Right cardiac atrium (tissue), 5 donors: ENCODE measurements around the gene AMOTL2. TPM values are rescaled to one million over a fixed set of nuclear protein-coding genes. Genes with fewer than 3 reads are reported as not detected.

Experiments
- ATAC-seq, 2 donors: fragments of 200-7000 bp; cut with Tn5 transposase; one replicate each; pipeline versions ENCODE4 v1.8.0 to v1.9.1; 2020; ENCODE audit warnings: moderate library complexity in 2 of 2, mild to moderate bottlenecking in 1 of 2
- DNase-seq, 3 donors: peaks; one replicate each; pipeline ENCODE4 v3.0.0-alpha.2; 2020
- H3K27ac ChIP-seq: one replicate; pipeline ENCODE4 v1.5.1; 2013; ENCODE audit warnings: mild to moderate bottlenecking, low read length, control low read depth, moderate library complexity
- H3K27me3 ChIP-seq: one replicate; pipeline ENCODE4 v1.6.1; 2013; ENCODE audit not compliant: control insufficient read depth, insufficient read depth
- H3K4me1 ChIP-seq: one replicate; pipeline ENCODE4 v1.6.1; 2013; ENCODE audit warnings: low read length; ENCODE audit not compliant: control insufficient read depth, insufficient read depth
- H3K4me3 ChIP-seq: one replicate; pipeline ENCODE4 v1.5.1; 2013; ENCODE audit warnings: low read length, control low read depth
- H3K9me3 ChIP-seq: one replicate; pipeline ENCODE4 v1.6.1; 2013; ENCODE audit warnings: low read length; ENCODE audit not compliant: control insufficient read depth
- WGBS: extraction: QIAGEN DNeasy Blood & Tissue Kit; methylation state at CpG from one replicate; pipeline ENCODE4 v1.1.7; 2013; 5-methylcytosine and 5-hydroxymethylcytosine counted together
- intact Hi-C, 4 donors: fragments of 100-400 bp; cut with DNase I; formaldehyde crosslinking; loops; one replicate each; pipeline versions ENCODE4 v1.11.0 to v1.14.0; 2022 to 2023
- polyA plus RNA-seq: library from polyadenylated mRNA; stranded (reverse); fragments of 200-250 nt; gene quantifications from one replicate; pipeline ENCODE4 v1.2.3, GENCODE V29; 2013
- total RNA-seq, 4 donors: library from RNA; stranded (reverse); fragmentation: NEBNext Ultra II Directional; extraction: Animal tissue kit (Norgen Biotek cat#: 25700); gene quantifications; one replicate each; pipeline ENCODE4 v1.2.1, GENCODE V29; 2021
- donor health status: healthy with polysubstance abuse.
- donor health status: DM: no; HTN: yes; CAD: no.
- donor health status: DM: no; HTN: no; CAD: no.
- donor health status: DM: no; HTN: yes; CAD: no; lungs with severe emphysema.
- donor health status: DM: yes; HTN: yes; CAD: no.

The AMOTL2 gene
- total and polyA plus RNA-seq, 5 donors: 22.9 to 57.6 (median 45.1) TPM

DNA sequence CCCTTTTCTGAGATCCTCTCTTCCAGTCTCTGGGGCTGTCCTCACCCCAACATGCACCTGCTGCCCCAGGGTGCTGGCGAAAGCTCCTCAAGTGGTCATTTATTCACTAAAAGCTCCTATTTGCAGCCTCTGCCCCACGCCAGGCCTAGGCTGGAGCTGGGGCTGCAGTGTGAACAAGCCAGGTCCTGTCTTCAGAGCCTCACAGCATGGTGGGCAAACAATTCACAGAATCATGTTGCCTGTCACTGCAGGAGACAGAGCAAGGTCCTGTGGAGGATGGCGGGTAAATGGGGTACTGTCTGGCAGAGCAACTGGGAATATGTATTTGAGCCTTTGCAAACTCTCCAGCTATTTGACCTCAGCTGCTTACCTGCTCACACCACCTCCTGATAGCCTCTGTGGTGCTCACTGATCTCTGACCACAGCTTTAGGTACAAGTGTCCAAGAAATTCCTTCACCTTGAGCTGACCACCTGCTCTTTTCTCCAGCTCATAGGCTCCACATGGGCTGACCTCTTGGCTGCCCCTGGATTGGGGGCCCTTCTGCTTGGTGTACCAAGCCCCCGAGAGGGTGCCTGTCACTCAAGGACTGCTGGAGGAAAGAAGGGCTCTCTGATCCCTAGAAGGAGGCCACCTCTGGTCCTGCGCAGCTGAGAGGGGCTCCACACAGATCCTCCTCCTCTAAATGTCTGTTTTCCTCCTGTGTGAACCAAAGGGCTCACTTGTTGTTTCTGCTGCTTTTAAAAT is 35.6 kb downstream of the AMOTL2 start:
- ATAC-seq: no peak
- Histone ChIP-seq H3K27me3 (no peaks in the 10 kb centered on the region), H3K9me3 (no peaks in the 10 kb centered on the region), H3K4me1 (peaks cover 23% of the 10 kb centered on the region), H3K27ac (no peak overlapping the region), H3K4me3 (no peak overlapping the region)
- intact Hi-C loops: no loop called here
- WGBS: 94% methylated on average over 5 of the region's 5 CpGs
- no peak for DNase-seq

DNA sequence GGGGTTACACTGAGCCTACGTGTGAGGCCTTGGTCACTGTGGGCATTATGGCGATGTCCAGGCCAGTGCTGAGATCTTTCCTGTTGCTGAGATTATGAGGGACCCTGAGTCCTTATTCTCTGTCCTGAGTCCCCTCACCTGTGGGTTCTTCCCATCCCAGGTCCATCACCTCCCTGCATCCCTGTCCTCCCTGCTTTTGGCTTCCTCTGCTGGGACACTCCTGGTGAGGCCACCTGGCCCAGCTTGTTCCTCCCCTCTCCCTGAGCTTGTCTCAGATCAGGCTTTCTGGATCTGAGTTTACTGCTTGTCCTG is 36.1 kb downstream of the AMOTL2 start:
- no peak for DNase-seq
- Histone ChIP-seq H3K4me1 (peaks cover 24% of the 10 kb centered on the region), H3K4me3 (no peak overlapping the region), H3K27me3 (no peaks in the 10 kb centered on the region), H3K27ac (no peak overlapping the region), H3K9me3 (no peaks in the 10 kb centered on the region)
- ATAC-seq: no peak
- intact Hi-C loops: no loop called here
- 94% methylated on average over 2 of the region's 2 CpGs for WGBS

DNA sequence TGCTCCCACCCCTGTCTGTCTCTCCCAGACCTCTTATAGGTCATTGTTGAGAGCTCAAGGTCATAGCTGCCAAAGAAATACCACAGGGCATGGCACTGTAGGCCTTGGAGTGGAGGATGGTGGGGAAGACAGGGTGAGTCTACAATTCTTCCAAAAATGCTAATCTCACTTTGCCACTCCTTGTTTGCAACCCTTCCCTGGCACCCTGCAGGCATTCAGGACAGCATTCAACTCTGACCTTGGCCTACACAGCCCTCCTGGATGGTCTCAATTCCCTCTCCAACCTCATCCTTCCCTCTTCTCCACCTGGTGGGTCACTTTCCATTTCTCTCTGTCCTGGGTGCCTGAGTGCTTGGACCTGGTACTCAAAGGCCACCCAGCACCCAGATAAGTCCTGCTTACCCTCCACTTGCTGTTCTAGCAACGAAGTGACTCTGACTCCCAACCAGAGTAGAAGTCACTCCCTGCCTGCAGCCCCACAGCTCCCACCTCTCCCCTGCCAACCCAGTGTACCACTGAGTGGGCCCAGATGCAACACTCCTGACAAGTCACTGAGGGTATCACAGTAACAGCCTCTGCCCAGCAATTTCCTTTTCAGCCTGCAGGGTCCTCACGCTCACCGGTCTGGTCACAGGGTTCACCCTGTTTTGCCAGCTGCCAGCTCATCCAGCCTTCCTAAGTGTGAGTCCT is 36.6 kb downstream of the AMOTL2 start:
- ATAC-seq (no peak), DNase-seq (no peak)
- H3K9me3 ChIP-seq: no peaks in the 10 kb centered on the region
- no peak overlapping the region for H3K4me3 ChIP-seq
- H3K27me3 ChIP-seq: no peaks in the 10 kb centered on the region
- WGBS: 83% methylated on average over 3 of the region's 3 CpGs
- H3K4me1 ChIP-seq: peaks cover 24% of the 10 kb centered on the region
- intact Hi-C loops: no loop called here
- H3K27ac ChIP-seq: no peak overlapping the region

DNA sequence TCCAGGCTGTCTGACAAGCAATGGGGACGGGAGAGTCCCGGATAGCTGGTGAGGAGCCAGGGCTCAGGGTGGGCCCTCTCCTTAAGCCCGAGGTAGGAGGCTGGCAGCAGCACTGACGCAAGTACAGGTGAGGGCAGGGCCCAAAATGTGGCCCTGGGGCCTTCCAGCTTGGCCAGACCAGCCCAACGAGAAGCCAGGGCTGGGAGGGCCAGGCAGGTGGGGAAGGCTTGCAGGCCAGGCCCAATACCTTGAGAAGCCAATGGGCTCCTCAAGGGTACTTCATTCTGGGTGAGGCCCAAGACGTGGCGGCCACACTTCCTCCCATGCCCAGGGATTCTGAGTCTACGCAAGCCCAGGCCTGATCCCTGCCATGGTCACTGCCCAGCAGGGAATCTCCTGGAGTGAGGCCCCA is 37.2 kb downstream of the AMOTL2 start:
- DNase-seq: peak in 1 of 3 donors; percentile 53
- 95% methylated on average over 8 of the region's 8 CpGs for WGBS
- ATAC-seq: no peak
- Histone ChIP-seq H3K27me3 (no peaks in the 10 kb centered on the region), H3K4me1 (peaks cover 28% of the 10 kb centered on the region), H3K4me3 (no peak overlapping the region), H3K27ac (no peak overlapping the region), H3K9me3 (no peaks in the 10 kb centered on the region)
- intact Hi-C loops: no loop called here

DNA sequence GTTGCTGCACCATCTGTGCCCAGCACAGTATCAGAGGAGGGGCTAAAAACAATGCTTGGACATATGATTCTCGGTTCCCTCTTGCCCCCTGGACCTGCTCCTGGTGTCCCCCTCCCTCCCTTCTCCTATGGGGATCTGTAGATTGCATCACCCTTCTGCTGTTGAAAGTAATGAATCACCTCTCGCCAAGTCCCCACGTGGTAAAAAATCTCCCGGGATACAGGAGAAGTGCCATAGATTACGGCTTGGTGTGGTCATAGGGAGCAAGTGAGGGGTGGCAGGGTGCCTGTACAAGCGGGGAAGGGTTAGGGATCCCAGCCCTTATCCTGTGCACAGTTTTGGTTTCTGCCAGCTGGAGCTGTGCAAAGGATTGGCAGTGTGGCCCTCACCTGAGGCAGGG is 37.7 kb downstream of the AMOTL2 start:
- ATAC-seq (peak; percentile 47 to 71), DNase-seq (no peak)
- 52% methylated on average over 6 of the region's 6 CpGs for WGBS
- H3K4me1 ChIP-seq: peaks cover 28% of the 10 kb centered on the region
- H3K27me3 ChIP-seq: no peaks in the 10 kb centered on the region
- intact Hi-C loops: no loop called here
- no peak overlapping the region for H3K27ac ChIP-seq
- no peaks in the 10 kb centered on the region for H3K9me3 ChIP-seq
- H3K4me3 ChIP-seq: no peak overlapping the region

DNA sequence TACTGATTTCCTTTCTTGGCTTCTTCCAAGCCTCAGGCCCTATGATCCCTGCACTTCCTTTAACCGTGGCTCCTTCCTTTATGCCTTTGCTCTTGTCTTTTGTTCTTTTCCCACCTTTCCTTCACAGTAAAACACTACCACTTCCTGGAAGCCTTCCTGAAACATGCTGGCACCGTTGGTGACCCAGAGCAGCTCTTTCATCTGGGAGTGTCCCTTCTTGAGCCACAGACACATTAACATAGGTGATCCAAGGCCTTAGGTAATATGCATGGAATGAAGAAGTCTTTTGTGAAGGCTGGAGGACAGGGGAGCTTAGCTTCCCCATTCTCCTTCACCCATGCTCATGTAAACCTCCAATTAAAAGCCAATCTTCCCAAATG is 39.4 kb downstream of the AMOTL2 start:
- H3K27me3 ChIP-seq: no peaks in the 10 kb centered on the region
- DNase-seq: no peak
- intact Hi-C loops: no loop called here
- no peaks in the 10 kb centered on the region for H3K9me3 ChIP-seq
- 42% methylated on average over 2 of the region's 2 CpGs for WGBS
- no peak for ATAC-seq
- H3K4me3 ChIP-seq: no peak overlapping the region
- peak overlapping the region; percentile 49 for H3K27ac ChIP-seq
- H3K4me1 ChIP-seq: peaks cover 29% of the 10 kb centered on the region

DNA sequence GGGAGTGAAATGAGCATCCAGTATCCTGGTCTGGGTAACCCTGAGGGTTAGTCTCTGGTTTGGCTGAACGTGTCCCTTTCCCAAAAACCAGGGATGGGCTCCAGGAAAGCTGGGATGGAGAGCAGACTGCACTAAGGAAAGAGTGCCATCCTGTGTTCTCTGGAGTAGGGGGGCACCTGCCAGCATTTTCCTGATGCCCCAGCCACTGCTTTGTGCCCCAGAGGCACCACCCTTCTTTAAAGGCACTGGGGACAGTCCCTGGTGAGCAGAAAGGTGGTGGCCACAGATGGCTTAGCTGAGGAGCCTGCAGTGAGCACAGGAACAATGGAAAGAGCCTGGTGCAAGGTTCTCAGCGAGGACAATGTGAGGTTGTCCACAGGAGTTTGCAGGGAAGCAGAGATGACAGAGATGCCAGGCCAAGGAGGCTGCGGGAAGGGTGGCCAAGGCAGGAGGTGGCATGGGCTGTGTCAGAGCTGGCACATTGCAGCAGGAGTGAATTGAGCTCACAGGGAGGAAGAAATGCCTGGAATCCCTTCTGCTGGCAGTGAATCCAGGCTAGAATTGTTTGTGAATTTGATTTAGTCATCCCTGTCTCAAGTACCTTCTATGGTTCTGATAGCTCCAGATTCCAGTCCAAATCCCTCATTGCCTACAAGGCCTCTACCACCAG is 39.9 kb downstream of the AMOTL2 start:
- Histone ChIP-seq H3K9me3 (no peaks in the 10 kb centered on the region), H3K27me3 (no peaks in the 10 kb centered on the region), H3K4me1 (peaks cover 29% of the 10 kb centered on the region), H3K4me3 (no peak overlapping the region), H3K27ac (peak overlapping the region; percentile 79)
- DNase-seq: peak in 1 of 3 donors; percentile 50
- intact Hi-C loops: no loop called here
- 68% methylated on average over 3 of the region's 3 CpGs for WGBS
- ATAC-seq: peak in 1 of 2 donors; percentile 12

DNA sequence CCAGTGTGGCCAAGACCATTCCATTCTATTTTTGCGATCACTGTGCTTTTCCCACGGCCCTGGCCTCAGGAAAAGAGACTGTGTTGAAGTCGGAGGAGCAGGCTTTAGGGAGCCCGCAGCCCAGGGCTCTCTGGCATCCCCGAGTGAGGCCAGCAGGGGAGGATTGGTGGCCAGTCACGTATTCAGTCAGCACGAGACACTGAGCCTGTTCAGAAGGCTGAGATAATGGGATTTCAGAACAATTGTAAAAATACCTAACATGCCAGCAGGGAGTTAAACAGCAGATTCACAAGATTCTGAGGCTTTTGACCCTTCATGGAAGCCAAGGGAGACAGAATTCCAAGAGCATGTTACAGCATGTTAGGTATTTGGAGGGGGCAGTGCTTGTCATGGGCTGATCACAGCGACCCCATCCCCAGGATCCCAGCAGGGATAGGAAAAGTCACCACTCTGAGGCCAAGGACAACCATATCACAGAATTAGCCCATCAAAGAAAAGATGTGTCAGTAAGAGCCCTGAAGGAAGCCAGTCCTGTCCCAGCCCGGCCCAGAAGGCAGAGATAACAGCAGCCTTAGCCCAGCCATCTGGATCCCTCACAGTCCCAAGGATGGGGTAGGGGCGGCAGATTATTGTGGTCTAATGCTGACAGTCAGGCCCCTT is 40.6 kb downstream of the AMOTL2 start:
- Histone ChIP-seq H3K9me3 (no peaks in the 10 kb centered on the region), H3K27me3 (no peaks in the 10 kb centered on the region), H3K4me1 (peaks cover 29% of the 10 kb centered on the region), H3K27ac (peak overlapping the region; percentile 79), H3K4me3 (no peak overlapping the region)
- DNase-seq: peak in 1 of 3 donors; percentile 67
- peak in 1 of 2 donors; percentile 19 for ATAC-seq
- WGBS: 45% methylated on average over 10 of the region's 10 CpGs
- intact Hi-C loops: no loop called here

DNA sequence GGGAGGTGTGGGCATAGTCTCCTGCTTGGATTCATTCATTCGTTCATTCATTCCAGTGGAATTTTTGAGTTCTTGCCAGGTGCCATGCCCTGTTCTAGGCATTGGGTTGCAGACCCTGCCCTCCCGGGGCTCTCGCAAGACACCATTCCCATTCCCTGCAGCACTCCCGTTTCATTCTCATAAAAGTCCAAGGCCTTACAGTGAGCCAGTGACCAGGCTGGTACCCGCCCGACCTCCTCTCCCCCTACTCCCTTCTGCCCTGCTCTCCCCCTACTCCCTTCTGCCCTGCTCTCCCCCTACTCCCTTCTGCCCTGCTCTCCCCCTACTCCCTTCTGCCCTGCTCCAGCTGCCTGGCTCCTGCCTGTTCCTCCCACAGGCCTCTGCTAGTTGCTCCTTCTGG is 41.9 kb downstream of the AMOTL2 start:
- H3K27ac ChIP-seq: peak overlapping the region; percentile 59
- intact Hi-C loops: no loop called here

DNA sequence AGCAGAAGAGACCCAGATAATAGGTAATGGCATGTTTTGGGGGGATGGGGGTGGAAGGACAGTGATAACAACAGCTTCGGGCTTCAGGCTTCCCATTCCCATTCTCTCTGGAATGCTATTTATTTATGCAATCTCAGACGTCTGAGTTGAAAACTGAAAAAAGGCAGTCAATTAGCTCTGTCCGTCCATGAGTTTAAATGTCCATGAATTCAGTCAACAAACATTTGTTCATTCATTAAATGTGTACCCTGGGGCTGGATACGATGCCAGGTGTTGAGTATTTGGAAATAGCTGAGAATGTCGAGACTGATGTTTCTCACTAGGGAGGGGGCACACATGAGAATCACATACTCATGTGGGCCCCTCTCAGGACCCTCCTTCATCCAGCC is 42.4 kb downstream of the AMOTL2 start:
- DNase-seq (no peak), ATAC-seq (no peak)
- Histone ChIP-seq H3K27ac (peak overlapping the region; percentile 59), H3K4me1 (peaks cover 33% of the 10 kb centered on the region), H3K4me3 (no peak overlapping the region), H3K27me3 (no peaks in the 10 kb centered on the region), H3K9me3 (no peaks in the 10 kb centered on the region)
- intact Hi-C loops: no loop called here
- WGBS: 51% methylated on average over 5 of the region's 5 CpGs

More for the DNA sequence above, 41.9 kb downstream of the AMOTL2 start:
- Histone ChIP-seq H3K27me3 (no peaks in the 10 kb centered on the region), H3K9me3 (no peaks in the 10 kb centered on the region), H3K4me1 (peaks cover 30% of the 10 kb centered on the region), H3K4me3 (no peak overlapping the region)
- WGBS: 77% methylated on average over 6 of the region's 6 CpGs
- ATAC-seq (no peak), DNase-seq (no peak)
